GM19452 (cell line): Measurements from ENCODE around the gene ELMO1.
A peak's percentile ranks its signal among the peaks of the same experiment; 100 is the strongest.

Experiments
- ATAC-seq: cut with Tn5 transposase; IDR thresholded peaks from one replicate; pipeline ENCODE4 v1.9.1; 2021; ENCODE audit not compliant: unreplicated experiment

Gene ELMO1

GRCh38 chr7:37320140-37320847 lies 128.4 kb downstream of the ELMO1 start:
- no peak for ATAC-seq

- no peak for ATAC-seq
These were observed 130.1 kb downstream of the ELMO1 start for GRCh38 chr7:37318541-37318940.

- ATAC-seq, result no peak
These were observed 132.6 kb downstream of the ELMO1 start for GRCh38 chr7:37315772-37316715.

- ATAC-seq, result no peak
These were observed 136.1 kb downstream of the ELMO1 start for GRCh38 chr7:37312608-37313007.

GRCh38 chr7:37311355-37311754 lies 137.3 kb downstream of the ELMO1 start:
- no peak for ATAC-seq

GRCh38 chr7:37310327-37311080 lies 138.2 kb downstream of the ELMO1 start:
- no peak for ATAC-seq

- no peak for ATAC-seq
These were observed 139.2 kb downstream of the ELMO1 start for GRCh38 chr7:37309493-37309892.

GRCh38 chr7:37304921-37305320 lies 143.7 kb downstream of the ELMO1 start:
- no peak for ATAC-seq

- ATAC-seq, result no peak
These were observed 151.1 kb downstream of the ELMO1 start for GRCh38 chr7:37297546-37297945.

GRCh38 chr7:37295401-37295800 lies 153.3 kb downstream of the ELMO1 start:
- ATAC-seq, result no peak

- no peak for ATAC-seq
These were observed 157.9 kb downstream of the ELMO1 start for GRCh38 chr7:37290731-37291130.

GRCh38 chr7:37289781-37290180 lies 158.9 kb downstream of the ELMO1 start:
- ATAC-seq, result no peak

- no peak for ATAC-seq
These were observed 159.3 kb downstream of the ELMO1 start for GRCh38 chr7:37289367-37289766.

GRCh38 chr7:37287131-37287855 lies 161.4 kb downstream of the ELMO1 start:
- ATAC-seq, result peak; percentile 56

- ATAC-seq, result no peak
These were observed 162.2 kb downstream of the ELMO1 start for GRCh38 chr7:37286454-37286832.

GRCh38 chr7:37285706-37286453 lies 162.8 kb downstream of the ELMO1 start:
- no peak for ATAC-seq

GRCh38 chr7:37284805-37285231 lies 163.8 kb downstream of the ELMO1 start:
- ATAC-seq, result no peak

GRCh38 chr7:37284285-37284684 lies 164.4 kb downstream of the ELMO1 start:
- no peak for ATAC-seq

- no peak for ATAC-seq
These were observed 164.9 kb downstream of the ELMO1 start for GRCh38 chr7:37283716-37284115.

GRCh38 chr7:37282927-37283326 lies 165.7 kb downstream of the ELMO1 start:
- no peak for ATAC-seq
